ENCODE measurements around the gene ASB13.

Gene ASB13

GRCh38 chr10:5601826-5602495 lies 64.4 kb downstream of the ASB13 start:
- Histone ChIP-seq H3K9me3 (no peaks in the 10 kb centered on the region), H3K27me3 (no peaks in the 10 kb centered on the region), H3K4me1 (no peaks in the 10 kb centered on the region), H3K4me3 (ENCODE audit: low read depth, low read length) (no peak overlapping the region), H3K36me3 (no peaks in the 10 kb centered on the region)
- no peak for DNase-seq
- no peak for TF ChIP-seq CTCF (IDR thresholded peaks at IDR 0.05; ENCODE audit: low read depth, low read length)

GRCh38 chr10:5600908-5601307 lies 65.5 kb downstream of the ASB13 start:
- H3K36me3 ChIP-seq, result no peaks in the 10 kb centered on the region
- H3K4me1 ChIP-seq, result peaks cover 1% of the 10 kb centered on the region; the same call in 1 of the 2 replicates
- H3K9me3 ChIP-seq, result no peaks in the 10 kb centered on the region
- no peak overlapping the region for H3K4me3 ChIP-seq (ENCODE audit: low read depth, low read length)
- no peak for TF ChIP-seq CTCF (IDR thresholded peaks at IDR 0.05; ENCODE audit: low read depth, low read length)
- DNase-seq, result no peak
- no peaks in the 10 kb centered on the region for H3K27me3 ChIP-seq

GRCh38 chr10:5599613-5600520 lies 66.5 kb downstream of the ASB13 start:
- no peak overlapping the region for H3K4me3 ChIP-seq (ENCODE audit: low read depth, low read length)
- H3K27me3 ChIP-seq, result no peaks in the 10 kb centered on the region
- no peaks in the 10 kb centered on the region for H3K36me3 ChIP-seq
- H3K4me1 ChIP-seq, result peaks cover 12% of the 10 kb centered on the region
- DNase-seq, result no peak
- H3K9me3 ChIP-seq, result no peaks in the 10 kb centered on the region
- TF ChIP-seq CTCF (IDR thresholded peaks at IDR 0.05; ENCODE audit: low read depth, low read length), result no peak

- Histone ChIP-seq H3K4me1 (peaks cover 12% of the 10 kb centered on the region), H3K4me3 (ENCODE audit: low read depth, low read length) (no peak overlapping the region), H3K36me3 (no peaks in the 10 kb centered on the region), H3K27me3 (no peaks in the 10 kb centered on the region), H3K9me3 (no peaks in the 10 kb centered on the region)
- no peak for DNase-seq
- TF ChIP-seq CTCF (IDR thresholded peaks at IDR 0.05; ENCODE audit: low read depth, low read length), result no peak
Measured at GRCh38 chr10:5598085-5598690, 68.2 kb downstream of the ASB13 start.

- Histone ChIP-seq H3K4me1 (peaks cover 12% of the 10 kb centered on the region), H3K27me3 (no peaks in the 10 kb centered on the region), H3K36me3 (no peaks in the 10 kb centered on the region), H3K4me3 (ENCODE audit: low read depth, low read length) (no peak overlapping the region), H3K9me3 (no peaks in the 10 kb centered on the region)
- TF ChIP-seq CTCF (IDR thresholded peaks at IDR 0.05; ENCODE audit: low read depth, low read length), result no peak
- DNase-seq, result no peak
Measured at GRCh38 chr10:5596611-5597341, 69.6 kb downstream of the ASB13 start.

All from BE2C (cell line).